ENCODE results near the gene CLDN15.

The CLDN15 gene

DNA sequence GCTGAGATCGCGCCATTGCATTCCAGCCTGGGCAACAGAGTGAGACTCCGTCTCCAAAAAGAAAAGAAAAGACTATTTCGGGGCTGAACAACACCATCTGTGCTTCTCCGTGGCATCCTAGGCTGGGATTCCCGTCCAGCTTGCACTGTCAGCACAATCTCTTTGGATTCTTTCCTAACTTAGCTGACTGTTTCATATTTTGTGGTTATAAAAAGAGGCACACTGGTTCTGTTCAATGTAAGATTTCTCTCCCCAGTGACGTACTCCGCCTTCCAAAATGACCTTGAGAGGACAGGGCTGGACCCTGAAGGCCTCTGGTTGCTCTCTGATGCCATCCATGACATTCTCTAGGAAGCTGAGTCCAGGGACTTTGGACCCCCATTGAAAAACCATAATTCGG lies 10.9 kb downstream of the CLDN15 start:
- DNase-seq (ENCODE audit: insufficient read length, low spot score) (no peak), FAIRE-seq (no peak)
- no peak for TF ChIP-seq POU2F2 (IDR thresholded peaks at IDR 0.05; ENCODE audit: low read depth, low read length)
- TF ChIP-seq SPI1 (IDR thresholded peaks at IDR 0.05; ENCODE audit: low read depth, low read length): no peak
- TF ChIP-seq POLR2A (IDR thresholded peaks at IDR 0.05; ENCODE audit: low read depth, low read length): no peak
- no peak for TF ChIP-seq POLR2AphosphoS5 (IDR thresholded peaks at IDR 0.05; ENCODE audit: low read depth, low read length)
- no peak for TF ChIP-seq TAF1 (IDR thresholded peaks at IDR 0.05; ENCODE audit: low read depth, low read length)
- TF ChIP-seq PAX5 (IDR thresholded peaks at IDR 0.05; ENCODE audit: insufficient read depth, low read length, severe bottlenecking): no peak

DNA sequence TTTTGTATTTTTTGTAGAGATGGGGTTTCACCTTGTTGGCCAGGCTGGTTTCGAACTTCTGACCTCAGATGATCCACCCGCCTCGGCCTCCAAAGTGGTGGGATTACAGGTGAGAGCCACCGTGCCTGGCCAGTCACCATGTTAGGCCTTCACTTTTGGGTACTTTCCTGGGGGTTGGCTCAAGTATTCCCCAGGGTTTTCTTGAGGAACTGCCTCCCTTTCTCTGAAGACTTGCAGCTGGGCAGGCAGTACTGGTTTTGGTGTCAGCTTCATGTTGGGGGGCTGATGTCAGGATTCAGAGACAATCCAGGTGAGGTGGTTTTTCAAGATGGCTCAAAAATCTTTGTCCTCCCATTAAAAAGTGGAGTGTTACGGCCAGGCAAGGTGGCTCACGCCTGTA lies 12.0 kb downstream of the CLDN15 start:
- no peak for DNase-seq (ENCODE audit: insufficient read length, low spot score)
- TF ChIP-seq POU2F2 (IDR thresholded peaks at IDR 0.05; ENCODE audit: low read depth, low read length) (no peak), SPI1 (IDR thresholded peaks at IDR 0.05; ENCODE audit: low read depth, low read length) (no peak), PAX5 (IDR thresholded peaks at IDR 0.05; ENCODE audit: insufficient read depth, low read length, severe bottlenecking) (no peak), POLR2A (IDR thresholded peaks at IDR 0.05; ENCODE audit: low read depth, low read length) (no peak), POLR2AphosphoS5 (IDR thresholded peaks at IDR 0.05; ENCODE audit: low read depth, low read length) (no peak), TAF1 (IDR thresholded peaks at IDR 0.05; ENCODE audit: low read depth, low read length) (no peak)
- no peak for FAIRE-seq

- DNase-seq (ENCODE audit: insufficient read length, low spot score) (no peak), FAIRE-seq (no peak)
- TF ChIP-seq POLR2AphosphoS5 (IDR thresholded peaks at IDR 0.05; ENCODE audit: low read depth, low read length) (no peak), TAF1 (IDR thresholded peaks at IDR 0.05; ENCODE audit: low read depth, low read length) (no peak), PAX5 (IDR thresholded peaks at IDR 0.05; ENCODE audit: insufficient read depth, low read length, severe bottlenecking) (no peak), SPI1 (IDR thresholded peaks at IDR 0.05; ENCODE audit: low read depth, low read length) (no peak), POU2F2 (IDR thresholded peaks at IDR 0.05; ENCODE audit: low read depth, low read length) (no peak), POLR2A (IDR thresholded peaks at IDR 0.05; ENCODE audit: low read depth, low read length) (no peak)
Observed at GRCh38 chr7:101223528-101223927, 14.1 kb downstream of the CLDN15 start.

DNA sequence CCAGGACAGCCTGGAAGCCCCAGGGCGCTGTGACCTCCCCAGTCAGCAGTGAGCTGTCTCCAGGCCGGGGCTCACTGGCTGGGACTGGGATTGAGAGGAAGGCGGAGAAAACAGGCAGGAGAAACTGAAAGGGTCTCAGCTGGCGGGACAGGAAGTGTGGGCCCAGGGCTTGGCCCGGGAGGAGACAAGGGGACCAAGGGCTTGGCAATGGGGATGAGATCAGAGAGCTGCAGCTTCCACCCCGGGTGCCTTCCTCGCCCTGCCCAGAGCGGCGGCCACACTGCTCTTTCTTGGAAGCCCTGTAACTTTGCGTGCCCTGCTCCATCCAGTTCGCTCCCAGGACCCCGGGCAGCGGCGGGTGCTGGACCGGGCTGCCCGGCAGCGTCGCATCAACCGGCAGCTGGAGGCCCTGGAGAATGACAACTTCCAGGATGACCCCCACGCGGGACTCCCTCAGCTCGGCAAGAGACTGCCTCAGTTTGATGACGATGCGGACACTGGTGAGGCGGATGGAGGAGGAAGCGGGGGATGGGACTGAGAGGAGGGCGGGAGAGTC lies 15.2 kb downstream of the CLDN15 start:
- no peak for DNase-seq (ENCODE audit: insufficient read length, low spot score)
- no peak for FAIRE-seq
- TF ChIP-seq PAX5 (IDR thresholded peaks at IDR 0.05; ENCODE audit: insufficient read depth, low read length, severe bottlenecking) (no peak), POLR2AphosphoS5 (IDR thresholded peaks at IDR 0.05; ENCODE audit: low read depth, low read length) (no peak), SPI1 (IDR thresholded peaks at IDR 0.05; ENCODE audit: low read depth, low read length) (no peak), POU2F2 (IDR thresholded peaks at IDR 0.05; ENCODE audit: low read depth, low read length) (no peak), POLR2A (IDR thresholded peaks at IDR 0.05; ENCODE audit: low read depth, low read length) (no peak), TAF1 (IDR thresholded peaks at IDR 0.05; ENCODE audit: low read depth, low read length) (no peak)

DNA sequence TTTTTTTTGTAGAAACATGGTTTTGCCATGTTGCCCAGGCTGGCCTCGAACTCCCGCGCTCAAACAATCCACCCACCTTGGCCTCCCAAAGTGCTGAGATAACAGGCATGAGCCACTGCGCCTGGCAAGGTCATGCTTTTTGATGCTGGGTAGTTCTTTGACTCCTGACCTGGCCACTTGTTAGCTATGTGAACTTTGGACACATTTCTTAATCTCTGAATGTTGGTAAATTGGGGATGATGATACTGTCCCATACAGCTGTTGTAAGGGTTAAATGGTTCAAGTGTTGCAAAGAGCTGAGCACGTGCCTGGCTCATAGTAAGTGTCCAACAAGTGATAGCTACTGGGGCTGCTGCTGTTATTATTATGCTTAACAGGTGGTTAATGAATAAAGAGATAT lies 17.3 kb downstream of the CLDN15 start:
- no peak for FAIRE-seq
- no peak for DNase-seq (ENCODE audit: insufficient read length, low spot score)
- TF ChIP-seq POLR2AphosphoS5 (IDR thresholded peaks at IDR 0.05; ENCODE audit: low read depth, low read length) (no peak), PAX5 (IDR thresholded peaks at IDR 0.05; ENCODE audit: insufficient read depth, low read length, severe bottlenecking) (no peak), SPI1 (IDR thresholded peaks at IDR 0.05; ENCODE audit: low read depth, low read length) (no peak), TAF1 (IDR thresholded peaks at IDR 0.05; ENCODE audit: low read depth, low read length) (no peak), POU2F2 (IDR thresholded peaks at IDR 0.05; ENCODE audit: low read depth, low read length) (no peak), POLR2A (IDR thresholded peaks at IDR 0.05; ENCODE audit: low read depth, low read length) (no peak)

- FAIRE-seq (peak; percentile 16), DNase-seq (ENCODE audit: insufficient read length, low spot score) (no peak)
- TF ChIP-seq SPI1 (IDR thresholded peaks at IDR 0.05; ENCODE audit: low read depth, low read length): no peak
- TF ChIP-seq PAX5 (IDR thresholded peaks at IDR 0.05; ENCODE audit: insufficient read depth, low read length, severe bottlenecking): no peak
- no peak for TF ChIP-seq POLR2A (IDR thresholded peaks at IDR 0.05; ENCODE audit: low read depth, low read length)
- TF ChIP-seq TAF1 (IDR thresholded peaks at IDR 0.05; ENCODE audit: low read depth, low read length): no peak
- no peak for TF ChIP-seq POU2F2 (IDR thresholded peaks at IDR 0.05; ENCODE audit: low read depth, low read length)
- TF ChIP-seq POLR2AphosphoS5 (IDR thresholded peaks at IDR 0.05; ENCODE audit: low read depth, low read length): no peak
Observed at GRCh38 chr7:101218236-101219125, 19.1 kb downstream of the CLDN15 start.

- TF ChIP-seq POLR2A (IDR thresholded peaks at IDR 0.05; ENCODE audit: low read depth, low read length) (peak; percentile 39; the same call in 1 of the 2 replicates), SPI1 (IDR thresholded peaks at IDR 0.05; ENCODE audit: low read depth, low read length) (peak; percentile 52), TAF1 (IDR thresholded peaks at IDR 0.05; ENCODE audit: low read depth, low read length) (no peak)
- peak; percentile 97 for DNase-seq (ENCODE audit: insufficient read length, low spot score)
- FAIRE-seq: peak; percentile 99
Observed at GRCh38 chr7:101217388-101218235, 20.0 kb downstream of the CLDN15 start, which contains the start of the genes PLOD3 and ZNHIT1. TSS of gene PLOD3 (minus strand) at chr7:101217581. CDS start at chr7:101217274, 307 bp downstream. TSS of gene ZNHIT1 (plus strand) at chr7:101218165. CDS start at chr7:101218196, 31 bp downstream.

GRCh38 chr7:101216860-101217387 lies 20.7 kb downstream of the CLDN15 start:
- no peak for TF ChIP-seq PAX5 (IDR thresholded peaks at IDR 0.05; ENCODE audit: insufficient read depth, low read length, severe bottlenecking)
- TF ChIP-seq POU2F2 (IDR thresholded peaks at IDR 0.05; ENCODE audit: low read depth, low read length): no peak
- no peak for TF ChIP-seq SPI1 (IDR thresholded peaks at IDR 0.05; ENCODE audit: low read depth, low read length)
- TF ChIP-seq POLR2AphosphoS5 (IDR thresholded peaks at IDR 0.05; ENCODE audit: low read depth, low read length): no peak
- no peak for TF ChIP-seq POLR2A (IDR thresholded peaks at IDR 0.05; ENCODE audit: low read depth, low read length)
- no peak for TF ChIP-seq TAF1 (IDR thresholded peaks at IDR 0.05; ENCODE audit: low read depth, low read length)
- DNase-seq (ENCODE audit: insufficient read length, low spot score): no peak
- FAIRE-seq: peak; percentile 58
